ENCODE results near the gene FOXN3.

FOXN3 gene

DNA sequence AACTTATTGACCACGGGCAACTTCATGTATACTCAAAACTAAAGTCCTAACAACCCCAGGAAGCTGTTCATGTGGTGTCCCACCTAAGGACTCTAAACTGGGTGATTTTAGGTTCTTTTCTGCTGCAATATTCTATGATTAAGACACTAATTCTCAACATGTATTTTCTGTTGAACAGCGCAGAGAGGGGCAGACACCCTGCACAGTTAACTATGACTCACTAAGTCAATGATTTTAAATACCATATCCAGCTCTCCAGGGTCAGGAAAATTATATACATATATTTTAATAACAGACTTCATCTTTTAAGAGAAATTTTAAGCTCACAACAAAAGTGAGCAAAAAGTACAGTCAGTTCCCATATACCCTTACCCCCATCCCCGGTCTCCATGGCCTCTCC lies 85.0 kb downstream of the FOXN3 start:
- no peak for DNase-seq (ENCODE audit: low read depth, low spot score)

GRCh38 chr14:89331398-89331797 lies 85.6 kb downstream of the FOXN3 start:
- no peak for DNase-seq (ENCODE audit: low read depth, low spot score)

GRCh38 chr14:89330236-89331002 lies 86.6 kb downstream of the FOXN3 start:
- no peak for DNase-seq (ENCODE audit: low read depth, low spot score)

- DNase-seq (ENCODE audit: low read depth, low spot score), result no peak
Observed at GRCh38 chr14:89327771-89328212, 89.2 kb downstream of the FOXN3 start.

- no peak for DNase-seq (ENCODE audit: low read depth, low spot score)
Observed at GRCh38 chr14:89325959-89326358, 91.1 kb downstream of the FOXN3 start.

DNA sequence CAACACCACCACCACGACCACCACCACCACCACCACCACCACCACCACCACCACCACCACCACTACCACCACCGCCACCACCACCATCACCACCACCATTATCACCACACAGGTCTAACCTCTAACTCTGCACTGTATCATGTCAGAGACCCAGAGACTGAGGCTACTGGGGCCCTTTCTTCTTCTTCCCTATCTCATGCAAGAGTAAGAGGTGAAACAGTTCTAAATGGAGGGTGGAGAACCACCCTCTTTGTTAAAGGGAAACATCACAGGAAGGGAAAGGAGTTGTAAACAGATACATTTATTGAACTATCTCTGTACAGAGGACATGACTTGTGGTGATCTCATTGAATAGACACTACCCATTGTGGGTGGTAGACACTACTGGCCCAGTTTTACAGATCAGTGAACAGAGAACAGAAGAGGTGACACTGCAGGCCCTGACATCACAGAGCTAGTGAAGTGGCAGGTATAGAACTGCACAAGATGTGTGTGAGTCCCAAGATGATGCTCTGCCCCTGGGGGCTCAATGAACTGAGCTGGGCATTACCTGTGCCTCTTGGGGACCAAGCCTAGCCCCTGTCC lies 91.6 kb downstream of the FOXN3 start:
- no peak for DNase-seq (ENCODE audit: low read depth, low spot score)

- no peak for DNase-seq (ENCODE audit: low read depth, low spot score)
Observed at GRCh38 chr14:89324501-89325298, 92.3 kb downstream of the FOXN3 start.

GRCh38 chr14:89320381-89321000 lies 96.5 kb downstream of the FOXN3 start:
- no peak for DNase-seq (ENCODE audit: low read depth, low spot score)

DNA sequence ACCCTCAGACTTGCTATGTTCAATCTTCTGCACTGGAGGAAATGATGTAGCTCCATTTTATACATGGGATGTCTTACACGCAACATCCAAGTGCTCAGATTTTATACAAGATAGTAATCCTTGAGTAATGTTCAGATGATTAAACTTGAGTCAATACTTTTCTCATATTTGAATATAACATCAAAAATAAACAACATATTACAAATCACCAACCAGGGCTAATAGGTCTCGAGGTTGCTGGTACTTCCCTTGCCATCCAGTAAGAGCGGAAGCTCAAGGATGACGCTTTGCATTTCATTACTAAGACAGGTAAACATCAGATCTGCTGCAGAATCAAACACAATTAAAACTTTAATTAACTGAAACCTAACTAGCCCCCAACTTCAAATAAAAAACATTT lies 97.3 kb downstream of the FOXN3 start:
- no peak for DNase-seq (ENCODE audit: low read depth, low spot score)

GRCh38 chr14:89317051-89317691 lies 99.9 kb downstream of the FOXN3 start:
- DNase-seq (ENCODE audit: low read depth, low spot score), result no peak

- no peak for DNase-seq (ENCODE audit: low read depth, low spot score)
Observed at GRCh38 chr14:89315493-89316470, 101.3 kb downstream of the FOXN3 start.

- DNase-seq (ENCODE audit: low read depth, low spot score), result no peak
Observed at GRCh38 chr14:89314274-89314673, 102.8 kb downstream of the FOXN3 start.

DNA sequence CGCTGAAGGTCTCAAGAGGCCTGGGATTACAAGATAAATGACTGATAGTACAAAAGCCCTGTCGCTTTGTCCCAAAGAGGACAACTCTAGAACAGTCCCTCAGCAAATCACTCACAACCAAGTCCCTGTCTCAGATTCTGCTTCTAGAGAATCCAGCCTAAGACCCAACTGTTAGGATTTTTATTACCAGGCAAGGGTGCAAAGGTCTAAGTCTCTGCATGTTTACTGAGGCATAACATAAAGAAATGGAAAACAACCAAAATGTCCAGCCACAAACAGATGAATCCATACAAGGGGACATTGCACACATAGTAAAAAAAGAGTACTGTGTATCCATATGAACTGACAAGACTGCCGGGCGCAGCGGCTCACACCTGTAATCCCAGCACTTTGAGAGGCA lies 104.1 kb downstream of the FOXN3 start:
- DNase-seq (ENCODE audit: low read depth, low spot score), result no peak

DNA sequence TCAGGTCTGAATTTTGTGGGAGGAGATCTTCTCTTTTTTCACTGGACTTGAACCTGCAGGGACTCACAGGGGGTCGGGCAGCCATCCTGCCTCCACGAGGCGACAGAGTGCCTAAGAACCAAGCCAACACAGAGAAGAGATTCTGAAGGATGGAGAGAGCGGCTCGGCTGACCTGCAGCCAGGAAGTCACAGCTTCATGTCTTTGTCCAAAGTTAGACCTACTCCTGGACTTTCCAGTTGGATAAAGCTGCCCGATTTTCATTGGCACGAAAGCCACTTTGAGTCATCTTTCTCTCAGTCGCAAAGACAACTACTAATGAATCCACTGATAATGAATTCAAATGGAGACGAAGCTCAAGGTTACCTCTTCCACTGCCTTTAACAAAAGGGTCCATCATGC lies 106.8 kb downstream of the FOXN3 start:
- no peak for DNase-seq (ENCODE audit: low read depth, low spot score)

DNA sequence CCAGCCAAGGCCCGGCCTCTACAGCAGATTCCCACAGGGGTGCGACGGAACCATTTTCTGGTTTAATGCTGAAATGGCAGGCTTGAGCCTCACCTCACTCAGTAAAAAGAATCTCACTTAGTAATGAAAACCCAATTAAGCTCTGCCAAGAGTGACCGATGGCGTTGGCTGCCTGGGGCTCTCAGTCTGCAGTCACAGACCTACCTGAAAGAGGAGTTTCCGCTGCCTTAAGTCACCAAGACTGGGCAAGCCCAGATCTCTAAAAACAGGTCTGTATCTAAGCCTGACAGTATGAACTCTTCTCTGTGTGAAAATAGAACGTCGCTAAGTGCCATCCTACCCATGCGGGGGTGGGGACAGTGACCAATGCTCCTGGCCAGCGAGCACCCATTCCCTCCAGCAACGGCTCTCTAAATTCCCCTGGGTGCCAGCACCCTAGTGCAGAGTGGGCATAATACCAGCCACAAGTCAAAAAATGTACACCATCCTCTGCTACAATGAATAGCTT lies 107.3 kb downstream of the FOXN3 start:
- no peak for DNase-seq (ENCODE audit: low read depth, low spot score)

GRCh38 chr14:89308232-89308959 lies 108.6 kb downstream of the FOXN3 start:
- no peak for DNase-seq (ENCODE audit: low read depth, low spot score)

DNA sequence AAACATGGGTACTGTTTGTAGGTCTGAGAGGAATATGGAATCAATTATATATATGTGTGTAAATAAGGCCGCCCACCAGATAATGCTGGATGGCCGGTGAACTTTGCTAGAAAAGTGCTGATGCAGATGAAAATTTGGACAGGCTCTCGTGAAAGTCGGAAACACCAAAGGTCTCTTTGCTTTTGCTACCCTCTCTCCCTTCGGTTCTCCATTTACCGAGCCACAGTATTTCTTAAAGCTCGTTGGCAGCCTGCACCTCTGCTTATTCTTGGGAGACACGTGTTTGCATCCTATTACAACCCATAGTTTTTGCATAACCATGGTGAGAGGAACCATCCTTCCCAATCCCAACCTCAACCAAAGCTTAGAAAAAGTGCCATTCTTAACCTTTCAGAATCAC lies 109.6 kb downstream of the FOXN3 start:
- DNase-seq (ENCODE audit: low read depth, low spot score), result no peak

DNA sequence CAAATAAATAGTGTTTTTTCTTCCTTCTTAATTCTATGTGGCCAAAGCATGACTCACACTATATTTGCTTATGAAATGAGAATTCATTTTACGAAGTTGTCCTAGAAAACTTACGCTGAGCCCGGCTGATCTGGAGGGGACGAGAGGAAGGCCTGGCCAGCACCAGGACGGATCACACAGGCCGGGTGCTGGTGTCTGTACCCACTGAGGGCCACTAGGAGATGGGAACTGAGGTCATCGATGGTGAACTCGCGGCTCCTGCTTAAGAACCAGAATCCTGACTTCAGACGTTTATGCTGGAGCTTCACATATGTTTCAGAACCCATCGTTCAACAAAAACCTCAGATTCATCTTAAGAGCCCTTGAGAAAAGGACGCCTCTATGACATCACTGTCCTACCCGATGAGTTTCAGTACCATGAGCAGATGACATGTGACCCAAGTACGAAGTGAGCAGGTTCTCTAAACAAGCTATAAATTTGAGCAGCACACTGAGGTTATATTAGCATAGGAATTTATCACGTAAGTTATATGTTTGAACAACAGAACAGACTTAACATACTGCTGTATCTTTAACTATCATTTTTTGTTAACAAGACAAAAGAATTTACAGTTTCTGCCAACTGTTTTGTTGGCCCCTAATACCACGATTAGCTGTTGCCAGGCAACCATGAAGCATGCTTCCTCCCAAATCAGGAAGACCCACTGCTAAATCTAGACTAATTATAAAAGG lies 111.9 kb downstream of the FOXN3 start:
- no peak for DNase-seq (ENCODE audit: low read depth, low spot score)

- no peak for DNase-seq (ENCODE audit: low read depth, low spot score)
Observed at GRCh38 chr14:89304561-89304960, 112.5 kb downstream of the FOXN3 start.

Data from activated naive CD8-positive, alpha-beta T cell treated with anti-CD3 and anti-CD28 coated beads, Interleukin-2, amount 50 U/mL, for 16 hours (primary cell).